Activated CD8-positive, alpha-beta memory T cell treated with anti-CD3 and anti-CD28 coated beads, Interleukin-2, amount 10 ng/mL, durations not matched to agents 7 days and 5 days (primary cell): Measurements from ENCODE around the gene SCGB2B2. TPM values are rescaled to one million over a fixed set of nuclear protein-coding genes. Genes with fewer than 3 reads are reported as not detected.
A peak's percentile ranks its signal among the peaks of the same experiment; 100 is the strongest.
"Not testable (repeated sequence)": the region's sequence is repeated elsewhere in the genome, so short reads cannot be mapped to it uniquely, and the experiment has no call there.

Experiments used
- ATAC-seq: fragments of 150-1000 bp; cut with Tn5 transposase; one replicate; pipeline ENCODE4 v1.10.0; 2021; ENCODE audit warnings: moderate library complexity
- CTCF ChIA-PET: fragments of 350-600 bp; sonication (Branson Sonifier 250); formaldehyde crosslinking; loops from one replicate; lab custom pipeline; 2021; ENCODE audit warnings: antibody characterized with exemption; lab: Charles Lee
- DNase-seq: peaks from one replicate; pipeline ENCODE4 v3.0.0-alpha.2; 2020
- H3K27ac Mint-ChIP-seq: one replicate; pipeline ENCODE4 v1.8.0; 2021; ENCODE audit warnings: mild to moderate bottlenecking, mixed read lengths
- H3K27me3 Mint-ChIP-seq: one replicate; pipeline ENCODE4 v1.8.0; 2021; ENCODE audit warnings: mixed read lengths
- H3K36me3 Mint-ChIP-seq: one replicate; pipeline ENCODE4 v1.8.0; 2021; ENCODE audit warnings: mild to moderate bottlenecking, mixed read lengths
- H3K4me1 Mint-ChIP-seq: one replicate; pipeline ENCODE4 v1.8.0; 2021; ENCODE audit warnings: mixed read lengths
- H3K4me3 Mint-ChIP-seq: one replicate; pipeline ENCODE4 v1.8.0; 2021; ENCODE audit warnings: mild to moderate bottlenecking, moderate library complexity, mixed read lengths
- H3K9me3 Mint-ChIP-seq: one replicate; pipeline ENCODE4 v1.8.0; 2022; ENCODE audit warnings: low read depth, mixed read lengths
- total RNA-seq, 2 experiments: library from RNA; stranded (reverse); gene quantifications; one replicate each; pipeline ENCODE4 v1.2.3, GENCODE V29; 2021

SCGB2B2 gene
- total RNA-seq, 2 experiments from 2014 or later = 0.23 TPM; not detected in 1

- H3K9me3 Mint-ChIP-seq = peaks cover 42% of the 10 kb centered on the region
- CTCF ChIA-PET, H3K4me3 Mint-ChIP-seq: not testable (repeated sequence)
Measured at GRCh38 chr19:34685266-34685665, 8.3 kb upstream of the SCGB2B2 start.

GRCh38 chr19:34681478-34681877 lies 4.5 kb upstream of the SCGB2B2 start:
- no peak for ATAC-seq
- H3K4me3 Mint-ChIP-seq = no peak overlapping the region

More at GRCh38 chr19:34685266-34685665, 8.3 kb upstream of the SCGB2B2 start:
- H3K36me3 Mint-ChIP-seq = peaks cover 53% of the 10 kb centered on the region
- ATAC-seq, H3K27ac Mint-ChIP-seq, DNase-seq, H3K27me3 Mint-ChIP-seq, H3K4me1 Mint-ChIP-seq: not testable (repeated sequence)

GRCh38 chr19:34678421-34678820 lies 1.5 kb upstream of the SCGB2B2 start:
- no peak for ATAC-seq
- no peaks in the 10 kb centered on the region for H3K27me3 Mint-ChIP-seq
- peaks cover 34% of the 10 kb centered on the region for H3K4me1 Mint-ChIP-seq
- CTCF ChIA-PET = interaction anchor here (1.1 to 1.5 kb wide), 2 partner anchors 21 to 34 kb away, joined by 3 to 6 read pairs; no protein-coding TSS in a partner anchor
- peak overlapping the region; percentile 92 for H3K4me3 Mint-ChIP-seq
- H3K27ac Mint-ChIP-seq = peak overlapping the region; percentile 97
- peaks cover 59% of the 10 kb centered on the region for H3K36me3 Mint-ChIP-seq
- H3K9me3 Mint-ChIP-seq = peaks cover 27% of the 10 kb centered on the region
- no peak for DNase-seq

More at GRCh38 chr19:34681478-34681877, 4.5 kb upstream of the SCGB2B2 start:
- H3K27ac Mint-ChIP-seq = no peak overlapping the region
- peaks cover 41% of the 10 kb centered on the region for H3K9me3 Mint-ChIP-seq
- H3K36me3 Mint-ChIP-seq = peaks cover 78% of the 10 kb centered on the region
- no peaks in the 10 kb centered on the region for H3K27me3 Mint-ChIP-seq
- H3K4me1 Mint-ChIP-seq = peaks cover 25% of the 10 kb centered on the region
- DNase-seq = no peak
- CTCF ChIA-PET = no interaction called here

GRCh38 chr19:34678085-34678412 lies 1.1 kb upstream of the SCGB2B2 start:
- Mint-ChIP-seq H3K27me3 (no peaks in the 10 kb centered on the region), H3K4me1 (peaks cover 34% of the 10 kb centered on the region), H3K4me3 (peak overlapping the region; percentile 92), H3K9me3 (peaks cover 26% of the 10 kb centered on the region), H3K36me3 (peaks cover 56% of the 10 kb centered on the region), H3K27ac (peak overlapping the region; percentile 97)
- CTCF ChIA-PET = interaction anchor here (0.6 to 1.5 kb wide), 4 partner anchors 12 to 39 kb away, joined by 3 to 6 read pairs (median 4); no protein-coding TSS in a partner anchor
- ATAC-seq (no peak), DNase-seq (no peak)

- ATAC-seq = peak; percentile 85
- H3K4me3 Mint-ChIP-seq = peak within 1 kb of the TSS; percentile 92
- CTCF ChIA-PET = interaction anchor here (0.6 to 1.5 kb wide), 4 partner anchors 12 to 39 kb away, joined by 3 to 6 read pairs (median 4); no protein-coding TSS in a partner anchor
- H3K9me3 Mint-ChIP-seq = peaks cover 24% of the 10 kb centered on the region
- H3K27ac Mint-ChIP-seq = peak within 1 kb of the TSS; percentile 97
- peaks cover 34% of the 10 kb centered on the region for H3K4me1 Mint-ChIP-seq
- H3K27me3 Mint-ChIP-seq = no peaks in the 10 kb centered on the region
- DNase-seq = peak; percentile 93
- peaks cover 53% of the 10 kb centered on the region for H3K36me3 Mint-ChIP-seq
Measured at GRCh38 chr19:34677386-34678084, 576 bp upstream of the SCGB2B2 start, which contains the start of gene ZNF302. Gene ZNF302 (plus strand): TSS chr19:34677678. CDS start chr19:34678805, 1,127 bp downstream.

- Mint-ChIP-seq H3K36me3 (peaks cover 42% of the 10 kb centered on the region), H3K27me3 (no peaks in the 10 kb centered on the region), H3K4me3 (no peak overlapping the region), H3K9me3 (peaks cover 21% of the 10 kb centered on the region), H3K4me1 (peaks cover 34% of the 10 kb centered on the region), H3K27ac (no peak overlapping the region)
- CTCF ChIA-PET = no interaction called here
- ATAC-seq (no peak), DNase-seq (no peak)
Measured at GRCh38 chr19:34675919-34676318, 1.0 kb downstream of the SCGB2B2 start.

GRCh38 chr19:34675250-34675649 lies 1.7 kb downstream of the SCGB2B2 start:
- DNase-seq = no peak
- no peak for ATAC-seq
- Mint-ChIP-seq H3K4me3 (no peak overlapping the region), H3K4me1 (peaks cover 34% of the 10 kb centered on the region), H3K9me3 (peaks cover 18% of the 10 kb centered on the region), H3K36me3 (peaks cover 35% of the 10 kb centered on the region), H3K27ac (no peak overlapping the region), H3K27me3 (no peaks in the 10 kb centered on the region)
- CTCF ChIA-PET = no interaction called here

- peaks cover 5% of the 10 kb centered on the region for H3K9me3 Mint-ChIP-seq
- ATAC-seq = no peak
- H3K36me3 Mint-ChIP-seq = peaks cover 19% of the 10 kb centered on the region
- H3K27me3 Mint-ChIP-seq = no peaks in the 10 kb centered on the region
- DNase-seq = no peak
- H3K4me3 Mint-ChIP-seq = no peak overlapping the region
- CTCF ChIA-PET = interaction anchor here (0.7 kb wide), 1 partner anchor 39 kb away, joined by 3 read pairs; no protein-coding TSS in a partner anchor
- no peak overlapping the region for H3K27ac Mint-ChIP-seq
- H3K4me1 Mint-ChIP-seq = peaks cover 22% of the 10 kb centered on the region
Measured at GRCh38 chr19:34673590-34673989, 3.4 kb downstream of the SCGB2B2 start.

GRCh38 chr19:34671972-34672371 lies 5.0 kb downstream of the SCGB2B2 start:
- Mint-ChIP-seq H3K9me3 (peaks cover 3% of the 10 kb centered on the region), H3K27ac (no peak overlapping the region), H3K4me3 (no peak overlapping the region), H3K36me3 (peaks cover 13% of the 10 kb centered on the region), H3K4me1 (peaks cover 18% of the 10 kb centered on the region), H3K27me3 (no peaks in the 10 kb centered on the region)
- DNase-seq (no peak), ATAC-seq (no peak)
- CTCF ChIA-PET = no interaction called here

- CTCF ChIA-PET = no interaction called here
- Mint-ChIP-seq H3K27ac (no peak overlapping the region), H3K36me3 (peaks cover 7% of the 10 kb centered on the region), H3K4me1 (peaks cover 6% of the 10 kb centered on the region), H3K27me3 (no peaks in the 10 kb centered on the region), H3K4me3 (no peak overlapping the region), H3K9me3 (no peaks in the 10 kb centered on the region)
- ATAC-seq (no peak), DNase-seq (no peak)
Measured at GRCh38 chr19:34669305-34669704, 7.7 kb downstream of the SCGB2B2 start.

- H3K4me1 Mint-ChIP-seq, H3K36me3 Mint-ChIP-seq, ATAC-seq, H3K4me3 Mint-ChIP-seq, CTCF ChIA-PET, H3K27me3 Mint-ChIP-seq, H3K27ac Mint-ChIP-seq, DNase-seq, H3K9me3 Mint-ChIP-seq: not testable (repeated sequence)
Measured at GRCh38 chr19:34668690-34669089, 8.3 kb downstream of the SCGB2B2 start.

GRCh38 chr19:34668077-34668689 lies 8.8 kb downstream of the SCGB2B2 start:
- H3K4me1 Mint-ChIP-seq, CTCF ChIA-PET, DNase-seq, H3K9me3 Mint-ChIP-seq, ATAC-seq, H3K4me3 Mint-ChIP-seq, H3K36me3 Mint-ChIP-seq, H3K27ac Mint-ChIP-seq, H3K27me3 Mint-ChIP-seq: not testable (repeated sequence)

- H3K9me3 Mint-ChIP-seq = no peaks in the 10 kb centered on the region
- H3K27ac Mint-ChIP-seq = peak overlapping the region; percentile 78
- H3K4me3 Mint-ChIP-seq = peak overlapping the region; percentile 69
- no peaks in the 10 kb centered on the region for H3K27me3 Mint-ChIP-seq
- peaks cover 12% of the 10 kb centered on the region for H3K4me1 Mint-ChIP-seq
- ATAC-seq (peak; percentile 28), DNase-seq (no peak)
- CTCF ChIA-PET = no interaction called here
- peaks cover 6% of the 10 kb centered on the region for H3K36me3 Mint-ChIP-seq
Measured at GRCh38 chr19:34667349-34668076, 9.4 kb downstream of the SCGB2B2 start.
